Measurements from ENCODE around the gene FCAR.

DNA sequence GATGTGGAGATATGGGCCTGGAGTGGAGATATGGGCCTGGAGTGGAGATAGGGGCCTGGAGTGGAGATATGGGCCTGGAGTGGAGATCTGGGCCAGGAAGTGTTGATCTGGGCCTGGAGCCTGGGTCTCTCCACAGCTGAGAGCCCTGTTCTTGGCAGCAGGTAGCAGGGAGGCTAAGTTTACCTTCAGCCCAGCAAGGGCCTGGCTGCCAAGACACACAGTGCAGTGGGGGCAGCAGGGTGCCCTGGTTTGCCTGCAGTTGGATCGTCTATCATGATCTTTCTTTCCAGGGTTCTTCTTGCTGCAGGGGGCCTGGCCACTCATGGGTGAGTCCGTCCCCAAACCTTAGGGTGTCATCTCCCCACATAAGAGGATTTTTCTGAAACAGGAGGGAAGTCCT is 23.1 kb upstream of the FCAR start:
- TF ChIP-seq ZFP36 (IDR thresholded peaks at IDR 0.05; ENCODE audit: borderline replicate concordance, partially characterized antibody) (no peak), RNF2 (IDR thresholded peaks at IDR 0.05; ENCODE audit: borderline replicate concordance, low read depth) (no peak), POLR2A (IDR thresholded peaks at IDR 0.05; ENCODE audit: low read length) (no peak), CEBPB (IDR thresholded peaks at IDR 0.05) (no peak)
- TF ChIP-seq, protein P1, sequence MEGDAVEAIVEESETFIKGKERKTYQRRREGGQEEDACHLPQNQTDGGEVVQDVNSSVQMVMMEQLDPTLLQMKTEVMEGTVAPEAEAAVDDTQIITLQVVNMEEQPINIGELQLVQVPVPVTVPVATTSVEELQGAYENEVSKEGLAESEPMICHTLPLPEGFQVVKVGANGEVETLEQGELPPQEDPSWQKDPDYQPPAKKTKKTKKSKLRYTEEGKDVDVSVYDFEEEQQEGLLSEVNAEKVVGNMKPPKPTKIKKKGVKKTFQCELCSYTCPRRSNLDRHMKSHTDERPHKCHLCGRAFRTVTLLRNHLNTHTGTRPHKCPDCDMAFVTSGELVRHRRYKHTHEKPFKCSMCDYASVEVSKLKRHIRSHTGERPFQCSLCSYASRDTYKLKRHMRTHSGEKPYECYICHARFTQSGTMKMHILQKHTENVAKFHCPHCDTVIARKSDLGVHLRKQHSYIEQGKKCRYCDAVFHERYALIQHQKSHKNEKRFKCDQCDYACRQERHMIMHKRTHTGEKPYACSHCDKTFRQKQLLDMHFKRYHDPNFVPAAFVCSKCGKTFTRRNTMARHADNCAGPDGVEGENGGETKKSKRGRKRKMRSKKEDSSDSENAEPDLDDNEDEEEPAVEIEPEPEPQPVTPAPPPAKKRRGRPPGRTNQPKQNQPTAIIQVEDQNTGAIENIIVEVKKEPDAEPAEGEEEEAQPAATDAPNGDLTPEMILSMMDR (IDR thresholded peaks at IDR 0.05): no peak
- TF ChIP-seq, protein P2, sequence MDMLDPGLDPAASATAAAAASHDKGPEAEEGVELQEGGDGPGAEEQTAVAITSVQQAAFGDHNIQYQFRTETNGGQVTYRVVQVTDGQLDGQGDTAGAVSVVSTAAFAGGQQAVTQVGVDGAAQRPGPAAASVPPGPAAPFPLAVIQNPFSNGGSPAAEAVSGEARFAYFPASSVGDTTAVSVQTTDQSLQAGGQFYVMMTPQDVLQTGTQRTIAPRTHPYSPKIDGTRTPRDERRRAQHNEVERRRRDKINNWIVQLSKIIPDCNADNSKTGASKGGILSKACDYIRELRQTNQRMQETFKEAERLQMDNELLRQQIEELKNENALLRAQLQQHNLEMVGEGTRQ (IDR thresholded peaks at IDR 0.05): no peak
- TF ChIP-seq, protein P3, sequence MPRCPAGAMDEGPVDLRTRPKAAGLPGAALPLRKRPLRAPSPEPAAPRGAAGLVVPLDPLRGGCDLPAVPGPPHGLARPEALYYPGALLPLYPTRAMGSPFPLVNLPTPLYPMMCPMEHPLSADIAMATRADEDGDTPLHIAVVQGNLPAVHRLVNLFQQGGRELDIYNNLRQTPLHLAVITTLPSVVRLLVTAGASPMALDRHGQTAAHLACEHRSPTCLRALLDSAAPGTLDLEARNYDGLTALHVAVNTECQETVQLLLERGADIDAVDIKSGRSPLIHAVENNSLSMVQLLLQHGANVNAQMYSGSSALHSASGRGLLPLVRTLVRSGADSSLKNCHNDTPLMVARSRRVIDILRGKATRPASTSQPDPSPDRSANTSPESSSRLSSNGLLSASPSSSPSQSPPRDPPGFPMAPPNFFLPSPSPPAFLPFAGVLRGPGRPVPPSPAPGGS (IDR thresholded peaks at IDR 0.05): no peak
- TF ChIP-seq, protein P4, sequence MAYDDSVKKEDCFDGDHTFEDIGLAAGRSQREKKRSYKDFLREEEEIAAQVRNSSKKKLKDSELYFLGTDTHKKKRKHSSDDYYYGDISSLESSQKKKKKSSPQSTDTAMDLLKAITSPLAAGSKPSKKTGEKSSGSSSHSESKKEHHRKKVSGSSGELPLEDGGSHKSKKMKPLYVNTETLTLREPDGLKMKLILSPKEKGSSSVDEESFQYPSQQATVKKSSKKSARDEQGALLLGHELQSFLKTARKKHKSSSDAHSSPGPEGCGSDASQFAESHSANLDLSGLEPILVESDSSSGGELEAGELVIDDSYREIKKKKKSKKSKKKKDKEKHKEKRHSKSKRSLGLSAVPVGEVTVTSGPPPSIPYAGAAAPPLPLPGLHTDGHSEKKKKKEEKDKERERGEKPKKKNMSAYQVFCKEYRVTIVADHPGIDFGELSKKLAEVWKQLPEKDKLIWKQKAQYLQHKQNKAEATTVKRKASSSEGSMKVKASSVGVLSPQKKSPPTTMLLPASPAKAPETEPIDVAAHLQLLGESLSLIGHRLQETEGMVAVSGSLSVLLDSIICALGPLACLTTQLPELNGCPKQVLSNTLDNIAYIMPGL (CRISPR knock-in tag; IDR thresholded peaks at IDR 0.05; ENCODE audit: borderline replicate concordance): no peak

Measured in A549 (cell line).